NT2/D1 (cell line): Measurements from ENCODE around the gene NRTN.

Experiments used
- SUZ12 ChIP-seq: IDR thresholded peaks from 2 replicates; pipeline ENCODE4 v1.6.1; 2011; ENCODE audit not compliant: insufficient read length, insufficient read depth; ENCODE audit errors: extremely low read depth
- YY1 ChIP-seq: IDR thresholded peaks from 2 replicates; pipeline ENCODE4 v1.6.1; 2011; ENCODE audit not compliant: insufficient read length, insufficient read depth

DNA sequence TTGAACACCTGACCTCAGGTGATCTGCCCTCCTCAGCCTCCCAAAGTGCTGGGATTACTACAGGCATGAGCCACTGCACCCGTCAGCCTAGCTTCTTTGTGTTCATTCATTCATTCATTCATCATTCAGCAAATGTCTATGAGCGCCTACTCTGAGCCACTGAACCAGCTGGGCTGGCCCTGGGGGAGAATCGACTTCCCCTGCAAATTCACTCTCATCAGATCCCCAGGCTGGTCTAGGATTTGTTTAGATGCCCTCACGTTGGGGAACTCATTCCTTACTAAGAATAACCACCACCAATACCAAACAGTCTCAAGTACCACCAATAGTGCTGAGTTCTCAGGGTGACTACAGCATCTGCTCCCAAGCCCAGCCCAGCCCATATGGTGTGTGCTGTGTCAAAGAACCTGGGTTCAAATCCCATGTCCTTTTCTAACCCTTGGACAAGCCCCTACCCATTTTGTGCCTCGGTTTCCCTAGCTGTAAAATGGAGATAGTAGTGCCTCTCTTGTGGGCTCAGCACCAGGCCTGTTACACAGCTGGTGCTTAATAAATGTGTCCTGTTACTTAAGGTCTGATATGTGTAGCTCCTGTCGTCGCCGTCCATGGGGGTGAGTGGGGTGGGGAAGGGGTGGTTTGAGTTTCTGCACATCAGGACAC lies 16.8 kb downstream of the NRTN start:
- TF ChIP-seq SUZ12: no peak
- TF ChIP-seq YY1: no peak
